SU-DHL-6 (cell line): ENCODE results near the gene NEB.

Source experiments
- CTCF ChIP-seq: fragments of 200-600 bp; sonication (generic); IDR thresholded peaks from one replicate; pipeline ENCODE4 v1.5.1; 2017; ENCODE audit warnings: antibody characterized with exemption, mild to moderate bottlenecking, low read length, moderate library complexity; ENCODE audit not compliant: insufficient read depth, poor library complexity, severe bottlenecking
- EZH2phosphoT487 ChIP-seq: fragments of 200-600 bp; sonication (generic), shearing (Covaris generic); conservative IDR thresholded peaks from 2 replicates; pipeline ENCODE4 v1.6.1; 2018; ENCODE audit warnings: mild to moderate bottlenecking, antibody characterized with exemption, low read length, moderate library complexity, mixed read lengths

GRCh38 chr2:151478011-151478410, 256.3 kb downstream of the NEB start:
- no peak for TF ChIP-seq CTCF
- no peak for TF ChIP-seq EZH2phosphoT487
